Adrenal gland (tissue), 5 donors: Measurements from ENCODE around the gene TMEM38A.

Experiments
- CTCF ChIP-seq, 6 experiments: fragments of 450-650 bp in 4 of 6; fragments of 200-600 bp in 2 of 6; sonication (generic) in 1 of 6; IDR thresholded peaks; 1 replicate in 5 of 6; 2 replicates in 1 of 6; pipeline versions ENCODE4 v1.5.1 to v1.8.0; 2016 to 2021; ENCODE audit warnings: antibody characterized with exemption in 6 of 6, mild to moderate bottlenecking in 2 of 6, moderate library complexity in 1 of 6
- POLR2A ChIP-seq, 2 donors: fragments of 450-650 bp; IDR thresholded peaks; one replicate each; pipeline ENCODE4 v1.6.1; 2017; ENCODE audit warnings: antibody characterized with exemption in 2 of 2, mild to moderate bottlenecking in 2 of 2, moderate library complexity in 1 of 2
- donor health status: DM: no; HTN: no; CAD: no.

- TF ChIP-seq CTCF (IDR thresholded peaks at IDR 0.05) (no peak), POLR2A (IDR thresholded peaks at IDR 0.05) (no peak)
Measured at GRCh38 chr19:16677055-16677454, 16.1 kb downstream of the TMEM38A start.
